Right cardiac atrium (tissue), 5 donors: ENCODE data around the gene MLLT10. TPM values are rescaled to one million over a fixed set of nuclear protein-coding genes. Genes with fewer than 3 reads are reported as not detected.

ENCODE experiments used
- ATAC-seq, 2 donors: fragments of 200-7000 bp; cut with Tn5 transposase; one replicate each; pipeline versions ENCODE4 v1.8.0 to v1.9.1; 2020; ENCODE audit warnings: moderate library complexity in 2 of 2, mild to moderate bottlenecking in 1 of 2
- DNase-seq, 3 donors: peaks; one replicate each; pipeline ENCODE4 v3.0.0-alpha.2; 2020
- H3K27ac ChIP-seq: one replicate; pipeline ENCODE4 v1.5.1; 2013; ENCODE audit warnings: mild to moderate bottlenecking, low read length, control low read depth, moderate library complexity
- H3K27me3 ChIP-seq: one replicate; pipeline ENCODE4 v1.6.1; 2013; ENCODE audit not compliant: control insufficient read depth, insufficient read depth
- H3K4me1 ChIP-seq: one replicate; pipeline ENCODE4 v1.6.1; 2013; ENCODE audit warnings: low read length; ENCODE audit not compliant: control insufficient read depth, insufficient read depth
- H3K4me3 ChIP-seq: one replicate; pipeline ENCODE4 v1.5.1; 2013; ENCODE audit warnings: low read length, control low read depth
- H3K9me3 ChIP-seq: one replicate; pipeline ENCODE4 v1.6.1; 2013; ENCODE audit warnings: low read length; ENCODE audit not compliant: control insufficient read depth
- WGBS: extraction: QIAGEN DNeasy Blood & Tissue Kit; methylation state at CpG from one replicate; pipeline ENCODE4 v1.1.7; 2013; 5-methylcytosine and 5-hydroxymethylcytosine counted together
- intact Hi-C, 4 donors: fragments of 100-400 bp; cut with DNase I; formaldehyde crosslinking; loops; one replicate each; pipeline versions ENCODE4 v1.11.0 to v1.14.0; 2022 to 2023
- polyA plus RNA-seq: library from polyadenylated mRNA; stranded (reverse); fragments of 200-250 nt; gene quantifications from one replicate; pipeline ENCODE4 v1.2.3, GENCODE V29; 2013
- total RNA-seq, 4 donors: library from RNA; stranded (reverse); fragmentation: NEBNext Ultra II Directional; extraction: Animal tissue kit (Norgen Biotek cat#: 25700); gene quantifications; one replicate each; pipeline ENCODE4 v1.2.1, GENCODE V29; 2021
- donor health status: healthy with polysubstance abuse.
- donor health status: DM: no; HTN: yes; CAD: no.
- donor health status: DM: no; HTN: no; CAD: no.
- donor health status: DM: no; HTN: yes; CAD: no; lungs with severe emphysema.
- donor health status: DM: yes; HTN: yes; CAD: no.

The MLLT10 gene
- total and polyA plus RNA-seq, 5 donors, result 14.1 to 36.1 (median 28.5) TPM

GRCh38 chr10:21495002-21495751 is 38.9 kb upstream of the MLLT10 start:
- Histone ChIP-seq H3K4me3 (peak overlapping the region; percentile 79), H3K4me1 (no peaks in the 10 kb centered on the region), H3K27me3 (no peaks in the 10 kb centered on the region), H3K9me3 (no peaks in the 10 kb centered on the region), H3K27ac (peak overlapping the region; percentile 51)
- ATAC-seq, result peak in 1 of 2 donors; percentile 13
- peak; percentile 31 to 63 (median 61) for DNase-seq
- WGBS, result under 1% methylated on average over 42 of the region's 42 CpGs
- intact Hi-C loops, result loop anchor here (2.0 to 10.0 kb wide), 10 partner anchors 37 to 1580 kb away; partner anchors contain the start of gene MLLT10 (in 2 of the 4)

GRCh38 chr10:21495752-21496342 is 38.2 kb upstream of the MLLT10 start:
- Histone ChIP-seq H3K4me3 (peak overlapping the region; percentile 79), H3K27me3 (no peaks in the 10 kb centered on the region), H3K27ac (peak overlapping the region; percentile 73), H3K4me1 (no peaks in the 10 kb centered on the region), H3K9me3 (no peaks in the 10 kb centered on the region)
- intact Hi-C loops, result loop anchor here (2.0 to 10.0 kb wide), 10 partner anchors 36 to 1579 kb away; partner anchors contain the start of gene MLLT10 (in 2 of the 4)
- under 1% methylated on average over 58 of the region's 58 CpGs for WGBS
- DNase-seq (peak; percentile 85 to 95 (median 95)), ATAC-seq (peak; percentile 85 to 88)

- intact Hi-C loops, result loop anchor here (5.0 to 10.0 kb wide), 8 partner anchors 36 to 1578 kb away; partner anchors contain the start of gene MLLT10 (in 2 of the 4)
- ATAC-seq, result peak; percentile 58 to 60
- Histone ChIP-seq H3K4me1 (no peaks in the 10 kb centered on the region), H3K27me3 (no peaks in the 10 kb centered on the region), H3K27ac (peak overlapping the region; percentile 73), H3K4me3 (peak overlapping the region; percentile 79), H3K9me3 (no peaks in the 10 kb centered on the region)
- DNase-seq, result peak; percentile 48 to 86 (median 83)
- under 1% methylated on average over 72 of the region's 72 CpGs for WGBS
These were observed 37.5 kb upstream of the MLLT10 start for GRCh38 chr10:21496343-21497176.

DNA sequence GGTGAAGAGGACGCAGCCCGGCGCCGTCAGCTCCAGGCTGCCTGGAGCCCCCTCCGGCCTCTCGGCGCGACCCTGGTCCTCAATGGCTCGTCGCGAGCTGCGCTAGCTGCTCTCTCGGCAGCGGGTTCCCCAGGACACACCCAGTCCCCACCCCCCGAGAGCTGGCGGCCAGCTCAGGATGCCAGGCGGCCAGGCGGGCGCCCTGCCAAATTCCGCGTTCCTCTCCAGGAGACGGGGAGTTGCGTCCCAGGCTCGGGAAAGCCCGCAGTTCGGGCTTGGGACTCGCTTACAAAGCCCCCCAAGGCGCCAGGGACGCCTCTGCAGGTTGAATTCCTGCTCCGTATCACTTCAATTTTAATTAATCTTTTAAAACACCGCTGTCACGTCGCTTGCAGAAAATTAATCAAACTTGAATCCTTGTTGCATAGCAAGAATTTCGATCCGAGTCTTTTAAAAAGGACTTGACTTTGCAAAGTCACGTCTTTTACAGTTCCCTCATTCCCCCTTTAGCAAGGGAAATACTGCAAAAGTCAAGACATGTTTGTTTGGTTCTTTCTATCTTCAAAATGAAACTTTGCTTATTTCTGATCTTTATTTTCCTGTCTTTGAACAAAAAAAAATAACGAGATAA is 36.7 kb upstream of the MLLT10 start:
- 3% methylated on average over 37 of the region's 37 CpGs for WGBS
- no peaks in the 10 kb centered on the region for H3K9me3 ChIP-seq
- H3K4me3 ChIP-seq, result peak overlapping the region; percentile 79
- peak; percentile 96 to 98 (median 98) for DNase-seq
- H3K27ac ChIP-seq, result peak overlapping the region; percentile 73
- intact Hi-C loops, result loop anchor here (5.0 to 10.0 kb wide), 8 partner anchors 35 to 1578 kb away; partner anchors contain the start of gene MLLT10 (in 2 of the 4)
- H3K27me3 ChIP-seq, result no peaks in the 10 kb centered on the region
- peak; percentile 66 to 77 for ATAC-seq
- H3K4me1 ChIP-seq, result no peaks in the 10 kb centered on the region

DNA sequence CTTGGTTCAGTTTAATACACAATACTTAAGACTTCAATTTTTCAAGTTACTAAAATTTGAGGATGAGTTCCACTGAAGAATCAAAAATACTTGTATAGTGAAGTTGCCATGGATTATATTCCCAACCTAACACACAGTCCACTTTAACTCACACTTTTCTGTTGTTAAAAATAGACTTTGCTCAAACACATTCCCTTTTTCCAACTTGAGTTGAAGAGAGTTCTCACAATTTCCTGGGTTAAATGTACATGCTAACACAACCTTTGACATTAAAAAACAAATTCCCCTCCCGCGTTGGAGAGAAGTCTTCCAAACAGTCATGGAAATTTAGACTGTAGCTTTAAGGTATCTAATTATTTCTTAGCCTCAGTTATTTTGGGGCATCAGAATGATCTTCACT is 35.7 kb upstream of the MLLT10 start:
- Histone ChIP-seq H3K4me3 (no peak overlapping the region), H3K9me3 (no peaks in the 10 kb centered on the region), H3K27ac (no peak overlapping the region), H3K27me3 (no peaks in the 10 kb centered on the region), H3K4me1 (no peaks in the 10 kb centered on the region)
- ATAC-seq (no peak), DNase-seq (no peak)
- WGBS, result 64% methylated on average over 2 of the region's 2 CpGs
- intact Hi-C loops, result loop anchor here (5.0 to 10.0 kb wide), 8 partner anchors 34 to 1576 kb away; partner anchors contain the start of gene MLLT10 (in 2 of the 4)

DNA sequence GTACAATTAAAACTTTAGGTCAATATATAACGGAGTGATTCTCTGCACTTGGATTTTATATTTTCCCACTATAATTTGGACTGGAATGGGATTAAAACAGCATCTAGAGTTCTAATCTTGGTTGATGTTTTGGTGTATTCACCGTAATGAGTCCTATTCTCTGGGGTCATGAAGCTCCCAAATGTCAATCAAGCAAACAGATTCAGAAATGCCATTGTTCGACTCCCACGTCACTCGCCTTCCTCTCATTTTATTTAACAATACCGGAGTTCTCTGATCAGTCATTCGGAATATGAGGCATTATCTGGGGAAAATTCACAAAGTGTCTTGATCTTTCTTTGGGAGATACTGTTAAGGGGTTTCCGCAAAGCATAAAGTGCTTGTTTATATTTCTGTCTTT is 35.0 kb upstream of the MLLT10 start:
- Histone ChIP-seq H3K9me3 (no peaks in the 10 kb centered on the region), H3K4me1 (no peaks in the 10 kb centered on the region), H3K27me3 (no peaks in the 10 kb centered on the region), H3K4me3 (no peak overlapping the region), H3K27ac (no peak overlapping the region)
- 88% methylated on average over 8 of the region's 8 CpGs for WGBS
- DNase-seq (no peak), ATAC-seq (no peak)
- intact Hi-C loops, result loop anchor here (5.0 to 10.0 kb wide), 8 partner anchors 33 to 1576 kb away; partner anchors contain the start of gene MLLT10 (in 2 of the 4)

DNA sequence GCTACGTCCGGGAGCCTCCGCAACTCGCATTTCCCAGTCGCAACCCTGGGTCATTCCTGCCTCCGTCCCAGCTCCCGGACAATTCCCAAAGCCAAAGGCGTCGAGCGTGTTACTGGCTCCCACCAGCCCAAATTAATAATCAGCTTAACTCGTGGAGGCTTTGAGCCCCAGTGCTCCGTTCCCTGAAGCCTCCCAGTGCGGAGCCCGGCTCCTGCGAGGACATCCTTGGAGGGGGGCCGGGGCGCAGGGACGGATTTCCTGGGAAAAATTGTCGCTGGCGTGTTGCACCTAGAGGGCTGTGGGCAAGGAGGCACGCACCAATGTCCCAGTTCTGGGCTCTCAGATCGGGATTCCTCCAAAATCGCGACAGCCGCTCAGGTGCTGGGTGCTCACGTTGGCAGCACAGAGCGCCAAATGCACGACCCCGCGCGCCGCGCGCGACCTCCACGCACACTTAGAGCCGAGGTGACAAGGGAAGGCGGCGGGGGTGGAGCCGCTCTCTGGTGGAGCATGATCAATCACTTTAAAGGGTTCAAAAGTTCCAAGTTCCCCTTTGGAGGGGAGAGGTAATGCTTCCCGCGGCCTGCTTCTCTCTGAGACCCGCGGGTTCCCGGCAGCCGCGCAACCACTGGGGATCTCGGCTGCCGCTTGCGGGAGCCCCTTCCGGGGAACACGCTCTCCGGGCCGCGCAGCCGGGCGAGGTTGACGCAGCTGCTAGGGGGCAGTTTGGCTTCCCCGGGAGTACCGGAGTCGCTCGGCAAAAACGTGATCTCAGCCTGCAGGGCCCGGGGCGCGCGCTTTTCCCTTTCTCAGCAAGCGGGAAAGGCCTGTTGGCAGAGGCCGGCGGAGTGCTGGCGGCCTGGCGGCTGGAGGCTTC is 34.1 kb upstream of the MLLT10 start:
- no peak for ATAC-seq
- Histone ChIP-seq H3K4me3 (peak overlapping the region; percentile 54), H3K27ac (peak overlapping the region; percentile 8), H3K27me3 (no peaks in the 10 kb centered on the region), H3K4me1 (no peaks in the 10 kb centered on the region), H3K9me3 (no peaks in the 10 kb centered on the region)
- intact Hi-C loops, result loop anchor here (5.0 to 10.0 kb wide), 8 partner anchors 32 to 1575 kb away; partner anchors contain the start of gene MLLT10 (in 2 of the 4)
- peak; percentile 57 to 81 (median 79) for DNase-seq
- WGBS, result 36% methylated on average over 72 of the region's 72 CpGs

DNA sequence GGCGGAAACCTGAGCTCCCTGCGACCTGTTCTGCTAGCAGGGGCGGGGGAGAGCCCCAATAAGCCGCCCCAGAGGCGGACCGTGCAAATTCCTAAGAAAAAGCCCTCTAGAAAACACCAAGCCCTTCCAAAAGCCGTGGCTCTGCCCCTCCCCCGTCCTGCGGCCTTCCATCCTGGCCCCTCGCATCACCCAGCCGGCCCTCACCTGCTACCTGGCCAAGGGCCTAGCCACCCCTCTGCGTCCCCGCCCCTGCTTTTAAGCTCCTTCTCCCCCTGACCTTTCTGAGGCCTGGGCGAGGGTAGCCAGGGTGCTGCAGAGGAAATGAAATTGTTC is 33.5 kb upstream of the MLLT10 start:
- Histone ChIP-seq H3K27me3 (no peaks in the 10 kb centered on the region), H3K27ac (no peak overlapping the region), H3K9me3 (no peaks in the 10 kb centered on the region), H3K4me1 (no peaks in the 10 kb centered on the region), H3K4me3 (peak overlapping the region; percentile 54)
- DNase-seq (no peak), ATAC-seq (no peak)
- WGBS, result 40% methylated on average over 14 of the region's 14 CpGs
- intact Hi-C loops, result no loop called here

DNA sequence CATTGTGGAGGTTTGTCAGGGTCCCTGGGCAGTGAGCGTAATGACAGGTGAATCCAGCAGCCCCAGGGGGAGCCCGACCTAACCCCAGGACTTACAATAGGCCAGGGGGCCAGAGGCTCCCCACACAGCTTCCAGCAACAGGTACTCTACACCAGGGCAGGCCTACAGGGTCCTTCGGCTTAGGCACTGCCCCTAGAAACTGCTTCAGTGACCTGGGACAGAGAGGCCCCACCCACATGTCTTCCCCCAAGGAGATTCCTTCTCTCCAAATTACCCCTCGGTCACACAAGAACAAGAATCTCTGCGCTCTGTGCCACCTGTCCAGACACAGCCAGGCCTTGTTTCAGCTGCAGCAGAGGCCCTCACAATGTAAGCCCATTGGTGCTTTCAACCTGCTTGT is 32.9 kb upstream of the MLLT10 start:
- WGBS, result 91% methylated on average over 5 of the region's 5 CpGs
- no peaks in the 10 kb centered on the region for H3K27me3 ChIP-seq
- DNase-seq (no peak), ATAC-seq (no peak)
- H3K4me3 ChIP-seq, result no peak overlapping the region
- H3K4me1 ChIP-seq, result no peaks in the 10 kb centered on the region
- H3K9me3 ChIP-seq, result no peaks in the 10 kb centered on the region
- intact Hi-C loops, result no loop called here
- H3K27ac ChIP-seq, result no peak overlapping the region
